Mesodermal cell (in vitro differentiated cells): ENCODE measurements around the gene DBT.
"Not testable (repeated sequence)": the region's sequence is repeated elsewhere in the genome, so short reads cannot be mapped to it uniquely, and the experiment has no call there.

Experiments used
- H3K27ac ChIP-seq: 2 replicates; pipeline ENCODE4 v1.7.0; 2013; ENCODE audit warnings: mild to moderate bottlenecking, low read depth, low read length, moderate library complexity; ENCODE audit not compliant: severe bottlenecking
- H3K36me3 ChIP-seq: 2 replicates; pipeline ENCODE4 v1.7.1; 2013; ENCODE audit warnings: mild to moderate bottlenecking, low read length, moderate library complexity; ENCODE audit not compliant: control insufficient read depth, insufficient read depth
- H3K4me1 ChIP-seq: one replicate; pipeline ENCODE4 v1.7.1; 2013; ENCODE audit warnings: mild to moderate bottlenecking, low read length; ENCODE audit not compliant: insufficient read depth, control insufficient read depth, poor library complexity, severe bottlenecking
- H3K4me3 ChIP-seq: 2 replicates; pipeline ENCODE4 v1.7.0; 2013; ENCODE audit warnings: low read length, control low read depth, mild to moderate bottlenecking; ENCODE audit not compliant: insufficient read depth, poor library complexity, severe bottlenecking; ENCODE audit errors: extremely low read depth
- H3K9me3 ChIP-seq: 2 replicates; pipeline ENCODE4 v1.7.1; 2013; ENCODE audit warnings: mild to moderate bottlenecking, low read length, moderate library complexity; ENCODE audit not compliant: control insufficient read depth
- WGBS, 2 experiments: methylation state at CpG; one replicate each; pipeline ENCODE4 v1.1.5; 2013; ENCODE audit warnings: missing lambda C conversion rate in 2 of 2; ENCODE audit not compliant: insufficient coverage in 2 of 2; 5-methylcytosine and 5-hydroxymethylcytosine counted together

Gene DBT

GRCh38 chr1:100230765-100231164 is 18.9 kb downstream of the DBT start:
- no peaks in the 10 kb centered on the region for H3K4me1 ChIP-seq
- peaks cover 39% of the 10 kb centered on the region for H3K36me3 ChIP-seq
- no peak overlapping the region for H3K4me3 ChIP-seq
- H3K9me3 ChIP-seq = no peaks in the 10 kb centered on the region
- H3K27ac ChIP-seq = no peak overlapping the region
- no CpG with 5 or more reads among the region's 2 CpGs for WGBS, 2 experiments

- Histone ChIP-seq H3K4me3 (no peak overlapping the region), H3K4me1 (no peaks in the 10 kb centered on the region), H3K36me3 (peaks cover 39% of the 10 kb centered on the region), H3K27ac (no peak overlapping the region), H3K9me3 (no peaks in the 10 kb centered on the region)
- 78% methylated on average over 3 of the region's 4 CpGs; no CpG with 5 or more reads in 1 of the 2 experiments for WGBS, 2 experiments
Measured at GRCh38 chr1:100229681-100230443, 19.8 kb downstream of the DBT start.

- no peaks in the 10 kb centered on the region for H3K9me3 ChIP-seq
- H3K4me3 ChIP-seq = no peak overlapping the region
- peaks cover 30% of the 10 kb centered on the region for H3K36me3 ChIP-seq
- H3K27ac ChIP-seq = no peak overlapping the region
- H3K4me1 ChIP-seq = no peaks in the 10 kb centered on the region
Measured at GRCh38 chr1:100222428-100222827, 27.2 kb downstream of the DBT start.

GRCh38 chr1:100219883-100220282 is 29.8 kb downstream of the DBT start:
- no CpG with 5 or more reads among the region's 2 CpGs for WGBS, 2 experiments
- Histone ChIP-seq H3K36me3 (peaks cover 34% of the 10 kb centered on the region), H3K9me3 (no peaks in the 10 kb centered on the region), H3K4me3 (no peak overlapping the region), H3K27ac (no peak overlapping the region), H3K4me1 (no peaks in the 10 kb centered on the region)

GRCh38 chr1:100219457-100219856 is 30.2 kb downstream of the DBT start:
- H3K9me3 ChIP-seq = no peaks in the 10 kb centered on the region
- H3K27ac ChIP-seq = no peak overlapping the region
- H3K36me3 ChIP-seq = peaks cover 37% of the 10 kb centered on the region
- WGBS, 2 experiments = 88 to 100% methylated on average over 1 to 2 of the region's 6 CpGs
- H3K4me3 ChIP-seq = no peak overlapping the region
- H3K4me1 ChIP-seq = no peaks in the 10 kb centered on the region

- Histone ChIP-seq H3K4me1 (no peaks in the 10 kb centered on the region), H3K27ac (no peak overlapping the region), H3K36me3 (peaks cover 47% of the 10 kb centered on the region), H3K4me3 (no peak overlapping the region), H3K9me3 (no peaks in the 10 kb centered on the region)
- 73 to 100% methylated on average over 2 of the region's 2 CpGs for WGBS, 2 experiments
Measured at GRCh38 chr1:100217834-100218233, 31.8 kb downstream of the DBT start.

GRCh38 chr1:100215101-100215500 is 34.5 kb downstream of the DBT start:
- Histone ChIP-seq H3K4me3 (no peak overlapping the region), H3K9me3 (no peaks in the 10 kb centered on the region), H3K4me1 (no peaks in the 10 kb centered on the region), H3K36me3 (peaks cover 53% of the 10 kb centered on the region), H3K27ac (no peak overlapping the region)
- WGBS, 2 experiments = no CpG with 5 or more reads among the region's 1 CpG

GRCh38 chr1:100213141-100213540 is 36.5 kb downstream of the DBT start:
- Histone ChIP-seq H3K4me3 (no peak overlapping the region), H3K36me3 (peaks cover 60% of the 10 kb centered on the region), H3K27ac (no peak overlapping the region), H3K9me3 (no peaks in the 10 kb centered on the region), H3K4me1 (no peaks in the 10 kb centered on the region)
- 97% methylated on average over 33 to 37 of the region's 37 CpGs for WGBS, 2 experiments

GRCh38 chr1:100206301-100206700 is 43.3 kb downstream of the DBT start:
- Histone ChIP-seq H3K4me3 (no peak overlapping the region), H3K9me3 (no peaks in the 10 kb centered on the region), H3K36me3 (peaks cover 58% of the 10 kb centered on the region), H3K4me1 (no peaks in the 10 kb centered on the region), H3K27ac (no peak overlapping the region)
- 90 to 100% methylated on average over 1 of the region's 2 CpGs for WGBS, 2 experiments

GRCh38 chr1:100205593-100205992 is 44.0 kb downstream of the DBT start:
- H3K36me3 ChIP-seq = peaks cover 57% of the 10 kb centered on the region
- not testable (repeated sequence) for H3K4me1 ChIP-seq, H3K4me3 ChIP-seq, H3K27ac ChIP-seq, H3K9me3 ChIP-seq
- WGBS, 2 experiments = 100% methylated on average over 1 of the region's 2 CpGs; no CpG with 5 or more reads in 1 of the 2 experiments

GRCh38 chr1:100205103-100205502 is 44.5 kb downstream of the DBT start:
- not testable (repeated sequence) for H3K27ac ChIP-seq, H3K9me3 ChIP-seq, H3K4me3 ChIP-seq, H3K4me1 ChIP-seq
- 80 to 100% methylated on average over 1 of the region's 2 CpGs for WGBS, 2 experiments
- peaks cover 62% of the 10 kb centered on the region for H3K36me3 ChIP-seq
